ENCODE data around the gene MRPL48. TPM values are rescaled to one million over a fixed set of nuclear protein-coding genes. Genes with fewer than 3 reads are reported as not detected.
"Not testable (repeated sequence)": the region's sequence is repeated elsewhere in the genome, so short reads cannot be mapped to it uniquely, and the experiment has no call there.

Gene MRPL48
- total and polyA plus RNA-seq, 7 donors, result 23.8 to 35.2 (median 26.4) TPM

DNA sequence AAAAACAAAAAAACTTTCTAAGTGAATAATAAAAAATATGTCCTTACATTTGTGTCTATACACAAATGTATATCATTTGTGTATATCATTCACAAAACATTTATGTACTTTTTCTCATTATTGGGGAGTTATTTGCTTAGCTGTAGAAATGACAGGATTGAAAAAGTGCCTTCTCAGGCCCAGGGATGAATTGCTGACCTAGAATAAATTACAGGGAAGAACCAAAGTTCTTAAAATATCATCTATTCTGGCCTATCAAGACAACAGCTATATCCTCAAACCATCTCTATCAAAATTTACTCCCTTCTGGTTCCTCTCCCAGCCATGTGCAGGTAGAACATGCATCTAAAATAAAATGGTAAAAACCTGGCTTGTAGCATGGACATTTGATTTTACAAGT lies 24.9 kb upstream of the MRPL48 start:
- no peak overlapping the region for H3K27ac ChIP-seq
- ATAC-seq (no peak), DNase-seq (no peak)
- intact Hi-C loops (cut with DNase I), result no loop called here
- H3K36me3 ChIP-seq (ENCODE audit: insufficient read depth in 1 of 2, low read depth in 1 of 2), result no peaks in the 10 kb centered on the region
- no peaks in the 10 kb centered on the region for H3K9me3 ChIP-seq
- H3K4me3 ChIP-seq, result no peak overlapping the region
- no peaks in the 10 kb centered on the region for H3K27me3 ChIP-seq (ENCODE audit: insufficient read depth in 3 of 3, low read length in 2 of 3)
- TF ChIP-seq CTCF (IDR thresholded peaks at IDR 0.05), result no peak
- H3K4me1 ChIP-seq, result peaks cover 16% of the 10 kb centered on the region

- intact Hi-C loops (cut with DNase I), result no loop called here
- no peak for ATAC-seq
- no peak for DNase-seq
- no peak overlapping the region for H3K4me3 ChIP-seq
- H3K9me3 ChIP-seq, result no peaks in the 10 kb centered on the region
- no peak for TF ChIP-seq CTCF (IDR thresholded peaks at IDR 0.05)
- 70 to 92% (median 79%) methylated on average over 1 of the region's 1 CpG for WGBS, 3 donors
- H3K27ac ChIP-seq, result no peak overlapping the region
- no peaks in the 10 kb centered on the region for H3K36me3 ChIP-seq (ENCODE audit: insufficient read depth in 1 of 2, low read depth in 1 of 2)
- H3K27me3 ChIP-seq (ENCODE audit: insufficient read depth in 3 of 3, low read length in 2 of 3), result no peaks in the 10 kb centered on the region
- H3K4me1 ChIP-seq, result no peaks in the 10 kb centered on the region
These were observed 20.9 kb upstream of the MRPL48 start for GRCh38 chr11:73766763-73767162.

GRCh38 chr11:73770811-73771210 lies 16.9 kb upstream of the MRPL48 start:
- H3K9me3 ChIP-seq; H3K27me3 ChIP-seq (ENCODE audit: insufficient read depth in 3 of 3, low read length in 2 of 3); intact Hi-C loops (cut with DNase I); H3K27ac ChIP-seq; ATAC-seq; H3K4me3 ChIP-seq; H3K36me3 ChIP-seq (ENCODE audit: insufficient read depth in 1 of 2, low read depth in 1 of 2); DNase-seq; H3K4me1 ChIP-seq: not testable (repeated sequence)
- 92 to 94% (median 93%) methylated on average over 7 of the region's 7 CpGs for WGBS, 3 donors

- Histone ChIP-seq H3K27ac (peak overlapping the region; percentile 92), H3K36me3 (ENCODE audit: insufficient read depth in 1 of 2, low read depth in 1 of 2) (no peaks in the 10 kb centered on the region), H3K27me3 (ENCODE audit: insufficient read depth in 3 of 3, low read length in 2 of 3) (no peaks in the 10 kb centered on the region), H3K9me3 (no peaks in the 10 kb centered on the region), H3K4me3 (peak overlapping the region; percentile 84), H3K4me1 (peaks cover 5% of the 10 kb centered on the region)
- ATAC-seq (peak; percentile 100), DNase-seq (peak; percentile 99)
- no peak for TF ChIP-seq CTCF (IDR thresholded peaks at IDR 0.05)
- intact Hi-C loops (cut with DNase I), result loop anchor here in 1 of 2 donors (1.0 kb wide), 1 partner anchor 18 kb away; the partner anchor contains the start of gene RAB6A
- WGBS, 3 donors, result 0% methylated on average over 30 of the region's 30 CpGs
These were observed 8.4 kb upstream of the MRPL48 start for GRCh38 chr11:73779084-73779902.

GRCh38 chr11:73781303-73781702 lies 6.4 kb upstream of the MRPL48 start:
- Histone ChIP-seq H3K27ac (no peak overlapping the region), H3K36me3 (ENCODE audit: insufficient read depth in 1 of 2, low read depth in 1 of 2) (no peaks in the 10 kb centered on the region), H3K4me3 (no peak overlapping the region), H3K4me1 (peaks cover 5% of the 10 kb centered on the region), H3K9me3 (no peaks in the 10 kb centered on the region), H3K27me3 (ENCODE audit: insufficient read depth in 3 of 3, low read length in 2 of 3) (no peaks in the 10 kb centered on the region)
- no peak for DNase-seq
- 65 to 69% (median 68%) methylated on average over 6 of the region's 6 CpGs for WGBS, 3 donors
- intact Hi-C loops (cut with DNase I), result no loop called here
- no peak for ATAC-seq
- no peak for TF ChIP-seq CTCF (IDR thresholded peaks at IDR 0.05)
